Astrocyte (in vitro differentiated cells and primary cell): ENCODE data around the gene ZNF619. TPM values are rescaled to one million over a fixed set of nuclear protein-coding genes. Genes with fewer than 3 reads are reported as not detected.

Experiments
- DNase-seq: peaks from one replicate; pipeline ENCODE4 v3.0.0-alpha.2; 2010; ENCODE audit warnings: low read depth
- FAIRE-seq: peaks from 2 replicates; lab custom pipeline; 2011; peaks lifted over from hg19 to GRCh38; lab: Jason Lieb, UNC
- H2AFZ ChIP-seq: 2 replicates; pipeline ENCODE4 v1.6.0; 2012; ENCODE audit warnings: low read depth, low read length, inconsistent platforms
- H3K27ac ChIP-seq: 2 replicates; pipeline ENCODE4 v1.5.1; 2011; ENCODE audit warnings: low read depth, low read length, inconsistent platforms
- H3K27me3 ChIP-seq: 2 replicates; pipeline ENCODE4 v1.6.0; 2011; ENCODE audit warnings: low read length, inconsistent platforms; ENCODE audit not compliant: insufficient read depth
- H3K36me3 ChIP-seq: 2 replicates; pipeline ENCODE4 v1.5.1; 2011; ENCODE audit warnings: low read length, inconsistent platforms; ENCODE audit not compliant: insufficient read depth
- H3K4me1 ChIP-seq: 2 replicates; pipeline ENCODE4 v1.5.1; 2011; ENCODE audit warnings: low read length, inconsistent platforms; ENCODE audit not compliant: insufficient read depth
- H3K4me2 ChIP-seq: 2 replicates; pipeline ENCODE4 v1.6.0; 2012; ENCODE audit warnings: low read length, inconsistent platforms
- H3K4me3 ChIP-seq: 2 replicates; pipeline ENCODE4 v1.5.1; 2011; ENCODE audit warnings: low read depth, mild to moderate bottlenecking, low read length, inconsistent platforms; ENCODE audit not compliant: insufficient read depth
- H3K79me2 ChIP-seq: 2 replicates; pipeline ENCODE4 v1.6.0; 2012; ENCODE audit warnings: mild to moderate bottlenecking, low read length, inconsistent platforms; ENCODE audit not compliant: insufficient read depth
- H3K9ac ChIP-seq: 2 replicates; pipeline ENCODE4 v1.6.0; 2012; ENCODE audit warnings: mild to moderate bottlenecking, low read length, inconsistent platforms
- H3K9me3 ChIP-seq: 2 replicates; pipeline ENCODE4 v1.5.1; 2012; ENCODE audit warnings: low read depth, mild to moderate bottlenecking, low read length, inconsistent platforms; ENCODE audit not compliant: insufficient read depth
- H4K20me1 ChIP-seq: 2 replicates; pipeline ENCODE4 v1.6.0; 2012; ENCODE audit warnings: low read length, inconsistent platforms; ENCODE audit not compliant: insufficient read depth
- H3K27ac Mint-ChIP-seq: one replicate; pipeline ENCODE4 v1.8.0; 2021; ENCODE audit warnings: mild to moderate bottlenecking, mixed read lengths; ENCODE audit not compliant: unreplicated experiment
- H3K27me3 Mint-ChIP-seq: one replicate; pipeline ENCODE4 v1.8.0; 2021; ENCODE audit warnings: low read depth, mixed read lengths; ENCODE audit not compliant: unreplicated experiment
- H3K36me3 Mint-ChIP-seq: one replicate; pipeline ENCODE4 v1.8.0; 2021; ENCODE audit warnings: low read depth, mixed read lengths; ENCODE audit not compliant: unreplicated experiment
- H3K4me1 Mint-ChIP-seq: one replicate; pipeline ENCODE4 v1.8.0; 2021; ENCODE audit warnings: low read depth, mixed read lengths; ENCODE audit not compliant: unreplicated experiment
- H3K4me3 Mint-ChIP-seq: one replicate; pipeline ENCODE4 v1.8.0; 2021; ENCODE audit warnings: mild to moderate bottlenecking, moderate library complexity, mixed read lengths; ENCODE audit not compliant: unreplicated experiment
- H3K9me3 Mint-ChIP-seq: one replicate; pipeline ENCODE4 v1.8.0; 2021; ENCODE audit warnings: mild to moderate bottlenecking, mixed read lengths; ENCODE audit not compliant: unreplicated experiment
- CTCF ChIP-seq: IDR thresholded peaks from 2 replicates; pipeline ENCODE4 v1.5.1; 2011; ENCODE audit warnings: low read depth, mild to moderate bottlenecking, inconsistent platforms, low read length, moderate library complexity; ENCODE audit not compliant: insufficient read depth
- EZH2 ChIP-seq: IDR thresholded peaks from 2 replicates; pipeline ENCODE4 v1.6.1; 2012; ENCODE audit warnings: mild to moderate bottlenecking, low read length, inconsistent platforms; ENCODE audit not compliant: insufficient read depth
- total RNA-seq: library from RNA; stranded (reverse); gene quantifications from 2 replicates; pipeline ENCODE4 v1.2.1, GENCODE V29; 2021

The ZNF619 gene
- total RNA-seq, 1 donor from 2014 or later, result 3.4 TPM

- peak overlapping the region; percentile 91 for H3K4me3 ChIP-seq
- no peak for DNase-seq
- Mint-ChIP-seq H3K27ac (peak overlapping the region; percentile 93), H3K4me1 (peaks cover 2% of the 10 kb centered on the region), H3K4me3 (peak overlapping the region; percentile 91), H3K36me3 (no peaks in the 10 kb centered on the region), H3K27me3 (no peaks in the 10 kb centered on the region), H3K9me3 (no peaks in the 10 kb centered on the region)
- H3K79me2 ChIP-seq, result peaks cover 5% of the 10 kb centered on the region
- H4K20me1 ChIP-seq, result no peaks in the 10 kb centered on the region
- peak overlapping the region; percentile 93 for H3K4me2 ChIP-seq
- TF ChIP-seq EZH2 (no peak), CTCF (no peak)
- H3K36me3 ChIP-seq, result no peaks in the 10 kb centered on the region
- H3K9me3 ChIP-seq, result no peaks in the 10 kb centered on the region
- H3K4me1 ChIP-seq, result peaks cover 4% of the 10 kb centered on the region
- no peaks in the 10 kb centered on the region for H3K27me3 ChIP-seq
- no peak for FAIRE-seq
- H3K9ac ChIP-seq, result peak overlapping the region; percentile 88
- peak overlapping the region; percentile 99 for H2AFZ ChIP-seq
- peak overlapping the region; percentile 90 for H3K27ac ChIP-seq
Measured at GRCh38 chr3:40452562-40452875, 24.4 kb upstream of the ZNF619 start.

- peaks cover 2% of the 10 kb centered on the region for H3K36me3 ChIP-seq
- Mint-ChIP-seq H3K36me3 (no peaks in the 10 kb centered on the region), H3K27me3 (no peaks in the 10 kb centered on the region), H3K4me3 (peak overlapping the region; percentile 91), H3K4me1 (peaks cover 2% of the 10 kb centered on the region), H3K27ac (peak overlapping the region; percentile 93), H3K9me3 (no peaks in the 10 kb centered on the region)
- no peak for TF ChIP-seq EZH2
- no peak for TF ChIP-seq CTCF
- H3K4me1 ChIP-seq, result peaks cover 4% of the 10 kb centered on the region
- H2AFZ ChIP-seq, result peak overlapping the region; percentile 99
- H3K4me3 ChIP-seq, result peak overlapping the region; percentile 91
- H3K27me3 ChIP-seq, result no peaks in the 10 kb centered on the region
- DNase-seq, result peak; percentile 97
- no peaks in the 10 kb centered on the region for H3K9me3 ChIP-seq
- H3K27ac ChIP-seq, result peak overlapping the region; percentile 90
- peak; percentile 60 for FAIRE-seq
- H3K79me2 ChIP-seq, result peaks cover 11% of the 10 kb centered on the region
- peak overlapping the region; percentile 88 for H3K9ac ChIP-seq
- H3K4me2 ChIP-seq, result peak overlapping the region; percentile 93
- peaks cover 5% of the 10 kb centered on the region for H4K20me1 ChIP-seq
Measured at GRCh38 chr3:40452876-40453730, 23.8 kb upstream of the ZNF619 start.

GRCh38 chr3:40453933-40454332 is 23.0 kb upstream of the ZNF619 start:
- Histone ChIP-seq H3K36me3 (peaks cover 10% of the 10 kb centered on the region), H3K9ac (peak overlapping the region; percentile 88), H3K4me3 (peak overlapping the region; percentile 91), H3K27ac (no peak overlapping the region), H3K4me1 (peaks cover 9% of the 10 kb centered on the region), H3K79me2 (peaks cover 19% of the 10 kb centered on the region), H4K20me1 (peaks cover 13% of the 10 kb centered on the region), H3K4me2 (peak overlapping the region; percentile 93), H2AFZ (no peak overlapping the region), H3K27me3 (no peaks in the 10 kb centered on the region), H3K9me3 (no peaks in the 10 kb centered on the region)
- Mint-ChIP-seq H3K4me3 (peak overlapping the region; percentile 91), H3K36me3 (peaks cover 7% of the 10 kb centered on the region), H3K9me3 (no peaks in the 10 kb centered on the region), H3K27ac (no peak overlapping the region), H3K27me3 (no peaks in the 10 kb centered on the region), H3K4me1 (peaks cover 7% of the 10 kb centered on the region)
- no peak for TF ChIP-seq EZH2
- no peak for DNase-seq
- FAIRE-seq, result no peak
